Neural cell (in vitro differentiated cells): ENCODE data around the gene GP5. TPM values are rescaled to one million over a fixed set of nuclear protein-coding genes. Genes with fewer than 3 reads are reported as not detected.

Experiments
- H2AFZ ChIP-seq: fragments of 200-600, 300-800 bp; sonication (generic), shearing (Covaris generic); 2 replicates; pipeline ENCODE4 v1.6.0; 2014; ENCODE audit warnings: low read depth, mild to moderate bottlenecking, antibody characterized with exemption, low read length, moderate library complexity
- H3F3A ChIP-seq: fragments of 200-600 bp; shearing (Covaris generic); 2 replicates; pipeline ENCODE4 v1.6.1; 2016; ENCODE audit warnings: mild to moderate bottlenecking, moderate library complexity, mixed read lengths, antibody characterized with exemption, low read length; ENCODE audit not compliant: insufficient read depth, poor library complexity, severe bottlenecking
- H3K27ac ChIP-seq: fragments of 200-600, 300-800 bp; sonication (generic), shearing (Covaris generic); 2 replicates; pipeline ENCODE4 v1.5.1; 2014; ENCODE audit warnings: mild to moderate bottlenecking, low read length, moderate library complexity
- H3K27me3 ChIP-seq: fragments of 300-800, 200-600 bp; sonication (generic), shearing (Covaris generic); 2 replicates; pipeline ENCODE4 v1.6.0; 2014; ENCODE audit warnings: mild to moderate bottlenecking, low read depth, low read length, moderate library complexity; ENCODE audit not compliant: insufficient read depth
- H3K36me3 ChIP-seq: fragments of 300-800, 200-600 bp; sonication (generic), shearing (Covaris generic); 2 replicates; pipeline ENCODE4 v1.5.1; 2014; ENCODE audit warnings: mild to moderate bottlenecking, antibody characterized with exemption, low read length, moderate library complexity; ENCODE audit not compliant: insufficient read depth
- H3K4me2 ChIP-seq: fragments of 300-800, 200-600 bp; sonication (generic), shearing (Covaris generic); 2 replicates; pipeline ENCODE4 v1.6.0; 2014; ENCODE audit warnings: mild to moderate bottlenecking, low read length
- H3K4me3 ChIP-seq: fragments of 300-800, 200-600 bp; sonication (generic), shearing (Covaris generic); 2 replicates; pipeline ENCODE4 v1.5.1; 2014; ENCODE audit warnings: mild to moderate bottlenecking, low read length, moderate library complexity
- H3K79me2 ChIP-seq: fragments of 200-600 bp; shearing (Covaris generic); replicated peaks from 2 replicates; pipeline ENCODE4 v1.6.0; 2014; ENCODE audit warnings: mild to moderate bottlenecking, low read length, moderate library complexity; ENCODE audit not compliant: insufficient read depth
- H3K9ac ChIP-seq: fragments of 300-800, 200-600 bp; sonication (generic), shearing (Covaris generic); 2 replicates; pipeline ENCODE4 v1.6.1; 2016; ENCODE audit warnings: mild to moderate bottlenecking, low read length, mixed read lengths
- H3K9me2 ChIP-seq: fragments of 200-600 bp; shearing (Covaris generic); 2 replicates; pipeline ENCODE4 v1.6.1; 2016; ENCODE audit warnings: mild to moderate bottlenecking, low read length, mixed read lengths; ENCODE audit not compliant: insufficient read depth
- H3K9me3 ChIP-seq: fragments of 200-600, 300-800 bp; sonication (generic), shearing (Covaris generic); 2 replicates; pipeline ENCODE4 v1.6.1; 2016; ENCODE audit warnings: mild to moderate bottlenecking, mixed run types, low read length, moderate library complexity, mixed read lengths
- H4K20me1 ChIP-seq: fragments of 200-600 bp; shearing (Covaris generic); 2 replicates; pipeline ENCODE4 v1.6.1; 2016; ENCODE audit warnings: mild to moderate bottlenecking, mixed run types; ENCODE audit not compliant: insufficient read depth
- EP300 ChIP-seq: fragments of 450-650 bp; conservative IDR thresholded peaks from 2 replicates; pipeline ENCODE4 v1.6.1; 2014; ENCODE audit warnings: antibody characterized with exemption, mild to moderate bottlenecking, moderate library complexity; ENCODE audit not compliant: poor library complexity, severe bottlenecking
- EZH2 ChIP-seq: fragments of 200-600, 300-800 bp; shearing (Covaris generic), sonication (generic); IDR thresholded peaks from 2 replicates; pipeline ENCODE4 v1.6.1; 2014; ENCODE audit warnings: antibody characterized with exemption, low read length, borderline replicate concordance, mild to moderate bottlenecking; ENCODE audit not compliant: insufficient read depth, poor library complexity, severe bottlenecking
- MXI1 ChIP-seq: fragments of 450-650 bp; conservative IDR thresholded peaks from 2 replicates; pipeline ENCODE4 v1.6.1; 2014; ENCODE audit warnings: antibody characterized with exemption, mild to moderate bottlenecking; ENCODE audit not compliant: poor library complexity, severe bottlenecking
- POLR2AphosphoS5 ChIP-seq: IDR thresholded peaks from 2 replicates; pipeline ENCODE4 v1.6.1; 2012
- RAD21 ChIP-seq: fragments of 450-650 bp; conservative IDR thresholded peaks from 2 replicates; pipeline ENCODE4 v1.6.1; 2014; ENCODE audit warnings: antibody characterized with exemption, mild to moderate bottlenecking, moderate library complexity
- SMC3 ChIP-seq: fragments of 450-650 bp; conservative IDR thresholded peaks from 2 replicates; pipeline ENCODE4 v1.6.1; 2014; ENCODE audit warnings: antibody characterized with exemption, mild to moderate bottlenecking, moderate library complexity; ENCODE audit not compliant: poor library complexity
- TAF1 ChIP-seq: IDR thresholded peaks from 2 replicates; pipeline ENCODE4 v1.6.1; 2012; ENCODE audit warnings: low read depth
- polyA plus RNA-seq: library from polyadenylated mRNA; depleted of rRNA; stranded (reverse); fragments of >200 nt; gene quantifications from 2 replicates; pipeline ENCODE4 v1.2.3, GENCODE V29; 2014
- TF ChIP-seq, protein P1 (sequence below): fragments of 450-650 bp; IDR thresholded peaks from 2 replicates; pipeline ENCODE4 v1.5.1; 2014; ENCODE audit warnings: antibody characterized with exemption, mild to moderate bottlenecking, moderate library complexity; ENCODE audit not compliant: poor library complexity, severe bottlenecking
- TF ChIP-seq, protein P2 (sequence below): IDR thresholded peaks from 2 replicates; pipeline ENCODE4 v1.6.1; 2012; ENCODE audit warnings: borderline replicate concordance

The GP5 gene
- polyA plus RNA-seq, 1 donor from 2014 or later = 0.14 TPM

DNA sequence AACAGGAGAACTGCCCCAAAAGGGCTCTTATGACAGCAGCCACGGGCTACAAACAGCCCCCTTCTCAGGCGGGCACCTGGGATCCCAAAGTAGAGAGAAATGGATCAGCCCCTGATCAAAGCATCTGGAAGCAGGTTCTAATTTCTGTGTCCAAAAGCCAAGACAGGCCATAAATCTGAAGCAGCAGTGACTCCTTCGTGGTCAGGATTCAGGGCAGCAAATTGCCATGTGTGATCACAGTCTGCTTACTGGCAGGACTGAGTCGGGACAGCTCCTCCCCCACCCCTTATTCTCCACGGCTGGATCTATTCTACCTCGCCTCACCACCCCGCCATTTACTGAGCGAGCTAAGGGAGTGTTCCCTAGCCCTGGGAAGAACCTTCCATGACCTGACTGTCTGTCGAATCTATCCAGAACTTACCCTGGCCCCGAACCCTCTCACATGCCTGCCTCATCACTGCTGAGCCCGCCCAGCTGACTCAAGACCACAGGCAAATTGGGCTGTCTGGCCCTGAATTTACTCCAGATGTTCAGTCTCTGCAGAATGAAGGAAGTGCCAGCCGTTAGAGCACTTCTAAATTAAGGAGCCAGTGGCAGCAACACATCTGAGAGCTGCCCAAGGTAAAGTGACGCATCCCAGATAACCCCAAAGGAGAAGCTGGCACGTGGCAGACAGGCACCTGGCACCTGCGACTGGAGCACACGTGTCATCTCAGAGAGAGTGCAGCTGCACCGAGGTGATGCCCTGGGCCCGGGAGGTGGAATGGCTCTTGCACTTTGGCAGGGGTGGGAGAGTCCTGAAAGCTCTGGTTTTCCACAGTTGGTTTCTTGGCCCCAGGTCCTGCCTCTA is 30.8 kb downstream of the GP5 start:
- Histone ChIP-seq H3K9me2 (no peaks in the 10 kb centered on the region), H3K27me3 (no peaks in the 10 kb centered on the region), H3K4me3 (no peak overlapping the region), H3F3A (no peaks in the 10 kb centered on the region), H3K4me2 (no peak overlapping the region), H3K27ac (no peak overlapping the region), H4K20me1 (no peaks in the 10 kb centered on the region), H3K9me3 (no peaks in the 10 kb centered on the region), H3K79me2 (no peaks in the 10 kb centered on the region), H3K36me3 (no peaks in the 10 kb centered on the region), H3K9ac (no peak overlapping the region), H2AFZ (no peak overlapping the region)
- no peak for TF ChIP-seq RAD21
- no peak for TF ChIP-seq EP300
- TF ChIP-seq, protein P1, sequence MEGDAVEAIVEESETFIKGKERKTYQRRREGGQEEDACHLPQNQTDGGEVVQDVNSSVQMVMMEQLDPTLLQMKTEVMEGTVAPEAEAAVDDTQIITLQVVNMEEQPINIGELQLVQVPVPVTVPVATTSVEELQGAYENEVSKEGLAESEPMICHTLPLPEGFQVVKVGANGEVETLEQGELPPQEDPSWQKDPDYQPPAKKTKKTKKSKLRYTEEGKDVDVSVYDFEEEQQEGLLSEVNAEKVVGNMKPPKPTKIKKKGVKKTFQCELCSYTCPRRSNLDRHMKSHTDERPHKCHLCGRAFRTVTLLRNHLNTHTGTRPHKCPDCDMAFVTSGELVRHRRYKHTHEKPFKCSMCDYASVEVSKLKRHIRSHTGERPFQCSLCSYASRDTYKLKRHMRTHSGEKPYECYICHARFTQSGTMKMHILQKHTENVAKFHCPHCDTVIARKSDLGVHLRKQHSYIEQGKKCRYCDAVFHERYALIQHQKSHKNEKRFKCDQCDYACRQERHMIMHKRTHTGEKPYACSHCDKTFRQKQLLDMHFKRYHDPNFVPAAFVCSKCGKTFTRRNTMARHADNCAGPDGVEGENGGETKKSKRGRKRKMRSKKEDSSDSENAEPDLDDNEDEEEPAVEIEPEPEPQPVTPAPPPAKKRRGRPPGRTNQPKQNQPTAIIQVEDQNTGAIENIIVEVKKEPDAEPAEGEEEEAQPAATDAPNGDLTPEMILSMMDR = no peak
- no peak for TF ChIP-seq TAF1
- TF ChIP-seq SMC3 = no peak
- TF ChIP-seq POLR2AphosphoS5 = no peak
- TF ChIP-seq, protein P2, sequence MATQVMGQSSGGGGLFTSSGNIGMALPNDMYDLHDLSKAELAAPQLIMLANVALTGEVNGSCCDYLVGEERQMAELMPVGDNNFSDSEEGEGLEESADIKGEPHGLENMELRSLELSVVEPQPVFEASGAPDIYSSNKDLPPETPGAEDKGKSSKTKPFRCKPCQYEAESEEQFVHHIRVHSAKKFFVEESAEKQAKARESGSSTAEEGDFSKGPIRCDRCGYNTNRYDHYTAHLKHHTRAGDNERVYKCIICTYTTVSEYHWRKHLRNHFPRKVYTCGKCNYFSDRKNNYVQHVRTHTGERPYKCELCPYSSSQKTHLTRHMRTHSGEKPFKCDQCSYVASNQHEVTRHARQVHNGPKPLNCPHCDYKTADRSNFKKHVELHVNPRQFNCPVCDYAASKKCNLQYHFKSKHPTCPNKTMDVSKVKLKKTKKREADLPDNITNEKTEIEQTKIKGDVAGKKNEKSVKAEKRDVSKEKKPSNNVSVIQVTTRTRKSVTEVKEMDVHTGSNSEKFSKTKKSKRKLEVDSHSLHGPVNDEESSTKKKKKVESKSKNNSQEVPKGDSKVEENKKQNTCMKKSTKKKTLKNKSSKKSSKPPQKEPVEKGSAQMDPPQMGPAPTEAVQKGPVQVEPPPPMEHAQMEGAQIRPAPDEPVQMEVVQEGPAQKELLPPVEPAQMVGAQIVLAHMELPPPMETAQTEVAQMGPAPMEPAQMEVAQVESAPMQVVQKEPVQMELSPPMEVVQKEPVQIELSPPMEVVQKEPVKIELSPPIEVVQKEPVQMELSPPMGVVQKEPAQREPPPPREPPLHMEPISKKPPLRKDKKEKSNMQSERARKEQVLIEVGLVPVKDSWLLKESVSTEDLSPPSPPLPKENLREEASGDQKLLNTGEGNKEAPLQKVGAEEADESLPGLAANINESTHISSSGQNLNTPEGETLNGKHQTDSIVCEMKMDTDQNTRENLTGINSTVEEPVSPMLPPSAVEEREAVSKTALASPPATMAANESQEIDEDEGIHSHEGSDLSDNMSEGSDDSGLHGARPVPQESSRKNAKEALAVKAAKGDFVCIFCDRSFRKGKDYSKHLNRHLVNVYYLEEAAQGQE = no peak
- TF ChIP-seq MXI1 = no peak
- TF ChIP-seq EZH2 = no peak

DNA sequence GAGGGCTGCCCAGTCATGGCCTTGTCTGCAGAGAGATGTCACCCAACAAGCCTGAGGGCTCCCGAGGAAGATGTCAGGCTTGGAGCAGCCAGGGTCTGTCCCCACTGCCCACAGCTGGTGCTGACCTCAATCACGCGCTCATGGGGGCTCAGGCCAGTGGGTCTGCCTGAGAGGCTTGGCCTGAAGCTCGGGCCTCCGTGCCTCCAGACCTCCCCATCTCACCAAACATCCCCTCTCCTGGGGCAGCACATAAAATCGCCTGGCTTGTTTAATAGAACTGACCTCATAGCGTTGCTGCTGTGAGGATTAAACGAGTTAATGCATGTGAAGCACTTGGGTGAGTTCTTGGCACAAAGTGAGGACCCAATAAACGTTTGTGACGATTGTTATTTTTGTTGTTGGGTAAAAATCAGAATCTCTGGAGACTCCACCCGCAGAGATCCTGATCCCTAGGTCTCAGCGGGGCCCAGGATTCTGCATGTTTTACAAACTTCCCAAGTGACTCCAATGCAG is 33.0 kb downstream of the GP5 start:
- H2AFZ ChIP-seq = no peak overlapping the region
- no peak overlapping the region for H3K9ac ChIP-seq
- no peaks in the 10 kb centered on the region for H4K20me1 ChIP-seq
- no peak overlapping the region for H3K4me2 ChIP-seq
- H3K27ac ChIP-seq = no peak overlapping the region
- H3K4me3 ChIP-seq = no peak overlapping the region
- no peaks in the 10 kb centered on the region for H3F3A ChIP-seq
- H3K9me2 ChIP-seq = no peaks in the 10 kb centered on the region
- TF ChIP-seq, protein P1 = no peak
- TF ChIP-seq POLR2AphosphoS5 (no peak), EP300 (no peak), MXI1 (no peak)
- no peaks in the 10 kb centered on the region for H3K36me3 ChIP-seq
- H3K9me3 ChIP-seq = no peaks in the 10 kb centered on the region
- no peaks in the 10 kb centered on the region for H3K79me2 ChIP-seq
- H3K27me3 ChIP-seq = no peaks in the 10 kb centered on the region
